Breast epithelium (tissue), 4 donors: Measurements from ENCODE around the gene SRGAP2B. TPM values are rescaled to one million over a fixed set of nuclear protein-coding genes. Genes with fewer than 3 reads are reported as not detected.
"Not testable (repeated sequence)": the region's sequence is repeated elsewhere in the genome, so short reads cannot be mapped to it uniquely, and the experiment has no call there.

Experiments
- DNase-seq, 2 donors: peaks; one replicate each; pipeline ENCODE4 v3.0.0-alpha.2; 2019; ENCODE audit warnings: low spot score in 2 of 2
- H3K27ac ChIP-seq, 2 donors: fragments of 200-600 bp; sonication (generic) in 1 of 2; one replicate each; pipeline ENCODE4 v1.5.1; 2016 to 2019; ENCODE audit warnings: mild to moderate bottlenecking in 1 of 2
- H3K27me3 ChIP-seq, 2 donors: fragments of 200-600 bp; sonication (generic) in 1 of 2; one replicate each; pipeline versions ENCODE4 v1.5.1 to v1.6.0; 2017 to 2019; ENCODE audit warnings: control low read depth in 1 of 2, mild to moderate bottlenecking in 1 of 2
- H3K36me3 ChIP-seq: fragments of 200-600 bp; one replicate; pipeline ENCODE4 v1.5.1; 2019
- H3K4me1 ChIP-seq, 2 donors: fragments of 200-600 bp; sonication (generic); one replicate each; pipeline ENCODE4 v1.5.1; 2016 to 2019; ENCODE audit warnings: control low read depth in 1 of 2
- H3K4me3 ChIP-seq, 3 donors: fragments of 200-600 bp; sonication (generic); 1 replicate in 2 of 3; 2 replicates in 1 of 3; pipeline ENCODE4 v1.5.1; 2016 to 2019; ENCODE audit warnings: mild to moderate bottlenecking in 3 of 3, moderate library complexity in 2 of 3
- H3K9me3 ChIP-seq, 2 donors: fragments of 200-600 bp; sonication (generic) in 1 of 2; one replicate each; pipeline ENCODE4 v1.5.1; 2016 to 2019; ENCODE audit warnings: control low read depth in 1 of 2
- intact Hi-C: fragments of 100-400 bp; cut with DNase I; formaldehyde crosslinking; loops from one replicate; pipeline ENCODE4 v1.15.1; 2023; ENCODE audit warnings: low total_unique reads
- total RNA-seq, 3 donors: library from RNA; depleted of rRNA; stranded (reverse); fragments of >200 nt; gene quantifications; one replicate each; pipeline ENCODE4 v1.1.0, GENCODE V29; 2016

Gene SRGAP2B
- total RNA-seq, 3 donors from 2014 or later, result 12.0 to 21.8 (median 14.4) TPM

DNA sequence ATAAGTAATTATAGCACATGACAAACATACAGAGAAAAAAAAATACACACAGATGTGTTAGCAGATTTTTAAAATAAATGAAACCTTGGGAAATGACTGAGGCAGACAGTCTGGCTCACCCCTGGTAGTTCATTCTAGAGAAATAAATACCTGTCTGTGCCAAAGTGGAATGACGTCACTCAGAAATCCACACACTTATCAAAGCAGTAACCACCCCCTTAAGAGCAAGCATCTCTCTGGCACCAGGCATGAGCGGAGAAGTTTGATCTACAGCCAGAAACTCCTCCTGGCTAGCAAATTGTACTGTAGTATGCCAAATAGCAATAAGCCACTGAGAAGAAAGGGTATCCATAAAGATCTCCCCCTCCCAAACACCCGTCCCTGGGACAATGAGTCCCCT lies 131.6 kb downstream of the SRGAP2B start:
- DNase-seq, H3K4me1 ChIP-seq, H3K27me3 ChIP-seq, H3K9me3 ChIP-seq, H3K36me3 ChIP-seq, intact Hi-C loops, H3K27ac ChIP-seq, H3K4me3 ChIP-seq: not testable (repeated sequence)

DNA sequence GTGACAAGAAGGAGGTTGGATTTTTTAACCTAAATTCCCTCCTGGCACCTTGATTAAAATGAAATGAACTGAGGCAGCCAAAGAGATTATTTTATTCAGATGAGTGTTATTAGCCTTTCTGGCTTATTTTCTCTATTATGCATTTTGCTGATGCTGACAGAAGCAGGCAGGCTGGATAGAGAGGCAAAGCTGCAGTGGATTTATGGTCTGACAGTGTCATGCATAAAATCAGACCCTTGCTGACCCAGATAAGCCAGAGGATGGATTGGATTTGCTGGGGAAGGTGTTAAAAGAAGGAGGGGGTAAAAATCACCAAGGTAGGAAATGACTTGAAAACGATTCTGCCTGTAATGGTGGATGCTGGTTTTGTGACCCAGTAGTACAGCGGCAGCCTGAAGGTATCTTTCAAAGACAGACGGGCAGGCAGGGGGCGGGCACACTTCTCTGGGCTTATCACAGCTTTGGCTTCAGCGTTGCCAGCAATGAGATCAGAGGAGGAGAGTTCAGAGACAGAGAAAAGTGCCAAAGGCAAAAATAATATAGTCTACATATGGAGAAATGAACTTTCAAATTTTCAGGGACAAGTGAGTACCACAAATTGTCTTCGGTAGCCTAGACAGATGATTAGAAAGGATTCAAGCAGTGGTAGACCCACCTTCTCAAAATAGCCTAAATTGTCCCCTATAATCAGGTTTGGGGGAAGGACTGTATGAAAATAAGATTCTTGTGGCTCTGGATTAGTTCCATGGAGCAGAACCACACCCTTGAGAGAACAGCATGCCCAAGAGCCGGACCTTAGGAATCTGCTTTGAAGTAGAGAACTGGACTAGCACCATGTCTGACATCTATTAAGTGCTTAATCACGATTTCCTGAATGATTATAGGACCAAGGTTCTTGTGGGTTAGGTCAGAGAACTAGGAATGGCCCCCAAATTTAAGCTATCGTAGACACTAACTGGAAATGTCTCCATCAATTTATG lies 133.2 kb downstream of the SRGAP2B start:
- H3K4me3 ChIP-seq, H3K27ac ChIP-seq, H3K27me3 ChIP-seq, intact Hi-C loops, H3K9me3 ChIP-seq, DNase-seq, H3K4me1 ChIP-seq, H3K36me3 ChIP-seq: not testable (repeated sequence)

DNA sequence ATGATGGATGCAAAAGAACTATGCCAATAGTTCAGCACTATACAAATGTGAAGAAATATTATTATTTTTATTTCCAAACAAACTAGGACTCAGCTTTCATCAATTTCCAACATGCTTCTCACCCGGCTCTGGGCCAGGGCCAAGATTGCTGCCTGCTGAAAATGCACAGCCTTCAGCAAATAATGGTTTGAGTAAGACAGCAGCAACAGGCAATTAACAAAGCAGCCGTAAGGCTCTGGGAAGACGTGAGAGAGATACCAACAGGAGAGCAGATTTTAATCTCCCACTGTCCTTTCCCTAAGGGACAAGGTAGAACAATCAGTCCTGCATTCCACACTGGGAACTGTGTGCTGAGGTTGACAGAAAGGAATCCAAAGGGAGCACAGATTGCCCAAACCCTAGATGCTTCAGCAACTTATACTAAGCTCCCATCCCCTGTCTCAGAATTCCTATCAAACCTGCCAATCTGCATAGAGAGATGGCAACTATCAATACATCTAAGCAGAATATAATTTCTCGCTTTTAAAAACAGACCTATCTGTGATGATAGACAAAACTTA lies 134.1 kb downstream of the SRGAP2B start:
- H3K9me3 ChIP-seq, H3K27ac ChIP-seq, H3K4me1 ChIP-seq, intact Hi-C loops, H3K27me3 ChIP-seq, H3K4me3 ChIP-seq, DNase-seq, H3K36me3 ChIP-seq: not testable (repeated sequence)

DNA sequence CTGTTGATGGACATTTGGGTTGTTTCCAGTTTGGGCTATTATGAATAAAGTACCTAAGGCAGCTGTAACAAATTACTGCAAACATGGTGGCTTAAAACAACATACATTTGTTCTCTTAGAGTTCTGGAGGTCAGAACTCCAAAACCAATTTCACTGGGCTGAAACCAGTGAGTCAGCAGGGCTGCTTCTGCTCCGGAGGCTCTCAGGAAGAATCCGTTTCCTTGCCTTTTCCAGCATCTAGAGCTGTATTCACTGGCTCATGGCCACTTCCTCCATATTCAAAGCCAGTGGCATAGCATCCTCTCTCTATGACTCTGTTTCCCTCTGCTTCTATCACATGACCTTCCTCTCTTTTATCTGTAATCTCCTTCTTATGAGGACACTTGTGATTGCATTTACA lies 146.7 kb downstream of the SRGAP2B start:
- intact Hi-C loops, H3K9me3 ChIP-seq, H3K4me3 ChIP-seq, H3K27me3 ChIP-seq, H3K36me3 ChIP-seq, DNase-seq, H3K27ac ChIP-seq, H3K4me1 ChIP-seq: not testable (repeated sequence)

DNA sequence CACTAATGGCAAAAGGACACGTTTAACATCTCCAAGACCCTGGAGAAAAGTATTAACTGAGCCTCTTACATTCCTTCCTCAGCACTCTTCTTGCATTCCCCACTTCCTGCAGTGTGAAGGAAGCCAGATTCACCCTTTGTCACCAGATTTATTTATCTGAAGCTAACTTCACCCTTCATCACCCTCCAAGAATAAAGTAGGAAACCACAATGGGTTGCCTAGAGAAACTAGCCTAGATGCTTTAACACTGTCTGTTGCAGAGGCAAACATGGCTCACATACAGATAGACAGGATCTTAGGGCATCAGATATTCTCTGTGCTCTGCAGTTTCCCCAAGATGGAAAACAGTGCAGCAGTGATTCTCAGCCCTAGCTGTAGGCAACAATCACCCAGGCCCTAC lies 147.6 kb downstream of the SRGAP2B start:
- H3K27me3 ChIP-seq, H3K9me3 ChIP-seq, DNase-seq, H3K36me3 ChIP-seq, H3K4me1 ChIP-seq, intact Hi-C loops, H3K4me3 ChIP-seq, H3K27ac ChIP-seq: not testable (repeated sequence)

DNA sequence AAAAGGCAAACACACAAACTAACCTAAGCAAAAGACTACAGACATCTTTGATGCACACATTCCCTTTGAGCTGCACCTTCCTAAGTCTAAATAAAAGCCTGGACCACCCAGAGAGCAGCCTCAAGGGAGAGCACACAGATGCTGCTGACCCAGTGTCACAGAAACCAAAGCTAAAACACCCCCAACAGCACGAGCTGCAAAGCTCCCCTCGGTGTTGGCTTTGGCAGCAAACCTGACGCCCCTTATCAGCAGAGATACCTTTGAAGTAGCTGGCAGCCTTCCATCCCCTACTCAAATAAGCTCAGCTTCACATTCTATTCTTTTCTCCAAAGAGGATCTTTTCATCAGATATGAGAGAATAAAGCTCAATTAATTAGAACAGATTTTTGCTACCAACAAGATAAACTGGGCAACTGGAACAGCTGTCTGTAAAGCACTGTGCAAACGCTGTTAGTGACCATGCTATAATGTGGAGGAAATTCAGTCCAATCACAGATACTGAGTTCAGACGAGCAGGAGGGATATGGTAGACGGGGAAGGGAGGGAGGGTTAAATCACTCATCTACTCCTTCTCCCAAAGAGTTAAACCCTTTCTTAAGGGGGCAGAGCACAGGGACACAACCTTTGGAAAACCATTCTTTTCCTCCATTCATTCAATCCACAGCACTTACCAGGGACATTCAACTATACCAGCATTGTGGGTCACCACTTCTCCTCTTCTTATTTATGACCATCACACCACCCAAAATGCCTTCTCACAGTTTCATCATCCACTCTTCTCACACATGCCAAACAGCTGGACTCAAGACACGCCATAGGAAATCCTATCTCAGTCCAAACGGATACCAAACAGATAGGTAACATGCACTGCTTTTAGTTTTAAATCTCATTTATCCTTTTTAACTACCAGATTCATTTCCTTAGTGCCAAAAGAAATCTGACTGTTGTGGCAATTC lies 148.3 kb downstream of the SRGAP2B start:
- H3K4me1 ChIP-seq, H3K36me3 ChIP-seq, DNase-seq, H3K27ac ChIP-seq, H3K4me3 ChIP-seq, H3K27me3 ChIP-seq, H3K9me3 ChIP-seq, intact Hi-C loops: not testable (repeated sequence)

DNA sequence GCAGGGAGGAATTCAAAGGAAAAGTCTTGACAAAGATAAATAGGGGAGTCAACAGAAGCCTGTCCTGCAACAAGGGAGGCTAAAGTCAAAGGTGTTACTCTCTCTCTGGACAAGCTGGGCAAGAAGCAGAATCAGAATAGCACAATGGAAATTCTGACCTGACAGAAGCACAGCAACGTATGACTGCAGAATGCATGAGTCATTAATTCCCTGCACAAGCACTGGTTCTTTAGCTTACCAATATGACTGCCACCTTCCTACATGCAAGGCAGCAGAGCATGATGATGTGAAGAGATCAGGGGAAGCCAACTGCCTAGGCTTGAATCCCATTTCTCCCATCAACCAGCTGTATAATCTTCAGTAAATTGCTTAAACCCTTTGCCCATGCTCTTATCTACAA lies 153.4 kb downstream of the SRGAP2B start:
- H3K9me3 ChIP-seq, H3K27ac ChIP-seq, DNase-seq, H3K36me3 ChIP-seq, intact Hi-C loops, H3K27me3 ChIP-seq, H3K4me1 ChIP-seq, H3K4me3 ChIP-seq: not testable (repeated sequence)

DNA sequence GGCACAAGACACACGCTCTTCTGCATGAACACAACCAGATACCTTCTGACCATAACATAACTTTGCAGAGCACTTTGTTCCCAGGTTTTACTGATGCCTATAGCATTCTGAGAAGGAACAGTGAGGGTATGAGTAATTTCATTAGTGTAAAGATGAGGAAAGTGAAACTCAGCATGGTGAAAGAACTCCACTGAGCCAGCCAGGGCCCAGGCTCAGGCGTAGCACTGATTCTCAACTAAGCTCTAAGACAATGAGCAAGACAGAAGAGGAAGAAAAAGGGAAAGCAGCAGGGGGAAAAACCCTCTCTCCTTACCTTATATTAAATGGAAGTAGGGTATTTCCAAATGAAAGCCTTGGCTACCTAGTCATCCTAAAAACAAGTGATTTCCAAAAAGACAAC lies 155.1 kb downstream of the SRGAP2B start:
- intact Hi-C loops, H3K36me3 ChIP-seq, H3K4me3 ChIP-seq, H3K27ac ChIP-seq, DNase-seq, H3K9me3 ChIP-seq, H3K4me1 ChIP-seq, H3K27me3 ChIP-seq: not testable (repeated sequence)

DNA sequence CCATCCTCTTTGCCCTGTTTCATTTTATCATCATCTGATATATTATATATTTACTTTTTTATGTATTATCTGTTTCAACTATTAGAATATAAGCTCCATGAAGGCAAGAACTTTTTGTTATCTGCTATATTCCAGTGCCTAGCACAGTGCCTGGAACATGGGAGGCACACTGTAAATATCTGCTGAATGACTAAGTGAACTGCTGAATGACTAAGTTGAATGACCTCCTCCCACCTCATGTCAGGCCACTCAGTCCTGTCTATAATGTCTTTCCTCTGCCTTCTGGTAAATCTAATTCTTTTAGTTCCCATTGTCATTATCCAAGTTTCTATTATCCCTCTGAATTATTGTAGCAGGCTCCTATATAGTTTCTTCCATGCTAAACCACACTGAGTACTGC lies 156.5 kb downstream of the SRGAP2B start:
- H3K9me3 ChIP-seq, intact Hi-C loops, H3K4me3 ChIP-seq, H3K27ac ChIP-seq, H3K4me1 ChIP-seq, H3K27me3 ChIP-seq, H3K36me3 ChIP-seq, DNase-seq: not testable (repeated sequence)

DNA sequence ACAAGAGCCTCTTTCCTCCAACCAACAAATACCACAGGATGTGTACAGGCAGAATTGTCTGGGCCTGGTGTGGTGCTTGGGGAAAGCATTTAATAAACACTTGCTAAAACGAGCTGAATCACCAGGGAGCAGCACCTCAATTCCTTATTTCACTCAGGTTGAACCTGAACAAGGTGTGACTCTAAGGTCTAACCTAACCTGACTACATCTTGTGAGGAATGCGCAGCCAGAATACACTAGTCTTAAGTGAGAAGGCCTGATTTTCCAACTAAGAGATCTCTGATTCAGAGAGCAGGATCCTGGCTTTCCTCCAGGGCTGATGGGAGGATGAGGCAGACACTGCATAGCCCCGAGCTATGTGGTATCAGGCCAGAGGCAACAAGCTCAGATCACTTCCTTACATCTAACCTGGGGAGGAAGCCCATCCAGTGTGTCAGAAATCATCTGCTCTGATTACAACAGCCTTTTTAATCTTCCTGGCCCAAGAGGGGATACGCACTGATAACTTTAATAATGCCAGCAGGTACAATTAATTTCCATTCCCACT lies 158.9 kb downstream of the SRGAP2B start:
- H3K27ac ChIP-seq, H3K4me1 ChIP-seq, DNase-seq, intact Hi-C loops, H3K27me3 ChIP-seq, H3K36me3 ChIP-seq, H3K4me3 ChIP-seq, H3K9me3 ChIP-seq: not testable (repeated sequence)

DNA sequence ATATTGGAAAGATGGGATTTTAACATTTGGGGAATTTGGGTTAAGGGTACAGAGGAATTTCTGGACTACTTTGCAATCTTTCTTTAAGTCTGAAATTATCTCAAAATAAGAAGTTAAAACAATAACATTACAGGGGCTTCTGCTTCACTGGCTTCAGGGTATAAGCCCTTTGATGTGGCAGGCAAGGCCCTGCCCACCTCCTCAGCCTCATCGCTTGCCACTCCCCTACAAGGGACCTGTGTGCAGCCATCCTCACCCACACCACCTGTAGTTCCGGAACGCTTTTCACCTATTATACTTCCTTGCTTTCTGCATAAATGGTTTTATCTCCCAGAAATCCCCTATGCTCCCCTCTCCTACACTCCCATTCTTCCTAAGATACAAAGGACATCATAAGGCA lies 159.8 kb downstream of the SRGAP2B start:
- intact Hi-C loops, H3K27ac ChIP-seq, H3K4me3 ChIP-seq, H3K9me3 ChIP-seq, H3K36me3 ChIP-seq, H3K27me3 ChIP-seq, H3K4me1 ChIP-seq, DNase-seq: not testable (repeated sequence)

DNA sequence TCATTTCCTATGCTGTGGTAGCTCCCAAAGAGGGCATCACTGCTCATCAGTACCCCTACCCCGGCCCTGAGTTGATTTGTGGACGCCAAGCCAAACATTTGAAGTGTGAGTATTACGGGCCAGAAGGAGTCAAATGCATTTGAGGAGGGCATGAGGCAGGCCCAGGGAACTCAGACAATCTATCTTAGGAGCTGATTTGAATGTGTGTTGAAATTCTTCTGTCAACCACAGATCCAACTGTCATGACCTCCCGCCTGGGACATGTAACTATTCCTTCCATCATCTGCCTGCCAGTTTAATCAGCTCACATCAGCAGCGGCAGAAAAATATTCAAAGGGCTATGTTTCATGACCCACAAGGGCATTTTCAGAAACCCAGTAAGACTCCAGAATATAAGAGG lies 162.1 kb downstream of the SRGAP2B start:
- H3K27me3 ChIP-seq, H3K27ac ChIP-seq, DNase-seq, intact Hi-C loops, H3K4me3 ChIP-seq, H3K4me1 ChIP-seq, H3K36me3 ChIP-seq, H3K9me3 ChIP-seq: not testable (repeated sequence)

DNA sequence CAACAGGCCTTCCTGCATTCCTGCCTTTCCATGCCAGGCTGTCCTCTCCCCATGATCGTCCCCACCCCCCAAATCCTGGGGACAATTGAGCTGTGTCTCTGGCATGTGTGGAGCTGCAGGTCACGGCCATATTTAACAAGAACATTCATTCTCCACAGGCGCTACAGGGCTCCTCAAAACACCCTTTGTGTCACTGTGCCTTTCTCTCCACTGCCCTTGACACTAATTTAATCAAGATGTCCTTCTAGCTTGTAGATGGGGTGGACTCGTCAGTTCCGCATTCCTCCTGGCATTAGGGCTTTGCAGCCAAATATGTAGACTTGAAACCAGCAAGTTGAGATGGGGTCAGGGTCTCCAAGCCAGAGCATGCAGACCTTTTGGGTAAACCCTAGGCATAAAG lies 163.0 kb downstream of the SRGAP2B start:
- H3K36me3 ChIP-seq, intact Hi-C loops, H3K27me3 ChIP-seq, DNase-seq, H3K4me1 ChIP-seq, H3K27ac ChIP-seq, H3K4me3 ChIP-seq, H3K9me3 ChIP-seq: not testable (repeated sequence)
